ENCODE results near the gene IFT172. TPM values are rescaled to one million over a fixed set of nuclear protein-coding genes. Genes with fewer than 3 reads are reported as not detected.
A peak's percentile ranks its signal among the peaks of the same experiment; 100 is the strongest.
"Not testable (repeated sequence)": the region's sequence is repeated elsewhere in the genome, so short reads cannot be mapped to it uniquely, and the experiment has no call there.

IFT172 gene
- total and polyA plus RNA-seq, 2 donors (not counting 3 experiments of a cell fraction or from before 2014, with no cell fraction given): 29.4 to 34.1 TPM

DNA sequence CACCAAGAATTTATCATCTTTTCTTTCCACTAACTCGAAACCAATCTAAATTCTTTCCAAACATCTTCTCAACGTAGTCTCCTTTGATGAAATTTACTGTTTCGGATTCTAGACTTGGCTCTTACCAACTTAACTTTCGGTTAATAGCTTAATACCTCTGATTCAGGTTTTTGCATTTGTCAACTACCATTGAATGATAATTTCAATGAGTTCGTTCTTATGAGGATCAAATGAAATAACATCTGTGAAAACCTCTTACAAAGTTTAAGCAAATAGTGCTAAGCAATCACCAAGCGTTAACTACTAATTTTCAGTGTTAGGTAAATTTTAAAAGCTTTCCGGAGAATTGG lies 61.7 kb downstream of the IFT172 start:
- dilution Hi-C loops (cut with MboI; ENCODE audit: extremely low pct_ligation_motif_present, low sequenced_read_pairs) (no loop called here), intact Hi-C loops (cut with micrococcal nuclease) (loop anchor here (1.0 to 5.0 kb wide), 6 partner anchors 19 to 200 kb away; partner anchors contain the start of genes GTF3C2, IFT172, PPM1G and ZNF512)
- ChIA-PET CTCF (interaction anchor here (2.2 to 4.9 kb wide), 3 partner anchors 14 to 255 kb away, joined by 8 to 75 read pairs (median 12); partner anchors contain the start of gene PPM1G), POLR2A (interaction anchor here (2.6 kb wide), 1 partner anchor 19 kb away, joined by 18 read pairs; the partner anchor contains the start of gene PPM1G)
- FAIRE-seq (peak; percentile 57), DNase-seq (ENCODE audit: low read depth, low spot score) (no peak)
- H3K27ac ChIP-seq (ENCODE audit: insufficient read depth, low read depth, low read length): peak overlapping the region; percentile 86
- no peak for TF ChIP-seq EZH2 (IDR thresholded peaks at IDR 0.05; ENCODE audit: borderline replicate concordance, low read depth, low read length, severe bottlenecking)
- TF ChIP-seq, protein P1, sequence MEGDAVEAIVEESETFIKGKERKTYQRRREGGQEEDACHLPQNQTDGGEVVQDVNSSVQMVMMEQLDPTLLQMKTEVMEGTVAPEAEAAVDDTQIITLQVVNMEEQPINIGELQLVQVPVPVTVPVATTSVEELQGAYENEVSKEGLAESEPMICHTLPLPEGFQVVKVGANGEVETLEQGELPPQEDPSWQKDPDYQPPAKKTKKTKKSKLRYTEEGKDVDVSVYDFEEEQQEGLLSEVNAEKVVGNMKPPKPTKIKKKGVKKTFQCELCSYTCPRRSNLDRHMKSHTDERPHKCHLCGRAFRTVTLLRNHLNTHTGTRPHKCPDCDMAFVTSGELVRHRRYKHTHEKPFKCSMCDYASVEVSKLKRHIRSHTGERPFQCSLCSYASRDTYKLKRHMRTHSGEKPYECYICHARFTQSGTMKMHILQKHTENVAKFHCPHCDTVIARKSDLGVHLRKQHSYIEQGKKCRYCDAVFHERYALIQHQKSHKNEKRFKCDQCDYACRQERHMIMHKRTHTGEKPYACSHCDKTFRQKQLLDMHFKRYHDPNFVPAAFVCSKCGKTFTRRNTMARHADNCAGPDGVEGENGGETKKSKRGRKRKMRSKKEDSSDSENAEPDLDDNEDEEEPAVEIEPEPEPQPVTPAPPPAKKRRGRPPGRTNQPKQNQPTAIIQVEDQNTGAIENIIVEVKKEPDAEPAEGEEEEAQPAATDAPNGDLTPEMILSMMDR (IDR thresholded peaks at IDR 0.05; ENCODE audit: extremely low read depth in 1 of 2, insufficient read depth in 1 of 2, low read depth in 1 of 2, low read length in 2 of 2): no peak
- TF ChIP-seq GATA2 (IDR thresholded peaks at IDR 0.05; ENCODE audit: insufficient read depth, insufficient read length, low read depth, low read length): no peak
- TF ChIP-seq MYC (IDR thresholded peaks at IDR 0.05; ENCODE audit: low read depth, low read length): no peak
- no peak for TF ChIP-seq POLR2AphosphoS5 (IDR thresholded peaks at IDR 0.05; ENCODE audit: insufficient read depth, low read depth, low read length)
- no peak for TF ChIP-seq JUN (IDR thresholded peaks at IDR 0.05; ENCODE audit: borderline replicate concordance, insufficient read depth, insufficient read length, low read depth)
- TF ChIP-seq POLR2A (IDR thresholded peaks at IDR 0.05; ENCODE audit: low read depth, low read length): no peak
- no peak for TF ChIP-seq FOS (IDR thresholded peaks at IDR 0.05; ENCODE audit: borderline replicate concordance, insufficient read depth, low read length)
- TF ChIP-seq, protein P2, sequence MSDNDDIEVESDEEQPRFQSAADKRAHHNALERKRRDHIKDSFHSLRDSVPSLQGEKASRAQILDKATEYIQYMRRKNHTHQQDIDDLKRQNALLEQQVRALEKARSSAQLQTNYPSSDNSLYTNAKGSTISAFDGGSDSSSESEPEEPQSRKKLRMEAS (IDR thresholded peaks at IDR 0.05; ENCODE audit: insufficient read depth, insufficient read length): no peak
- H3K36me3 ChIP-seq (ENCODE audit: control insufficient read depth in 2 of 2, extremely low read depth in 1 of 2, insufficient read depth in 2 of 2, low read length in 2 of 2): no peaks in the 10 kb centered on the region
- peak overlapping the region; percentile 97 for H3K9ac ChIP-seq (replicated peaks; ENCODE audit: extremely low read depth, insufficient read depth, low read length)
- H4K20me1 ChIP-seq (replicated peaks; ENCODE audit: control insufficient read depth, extremely low read depth, insufficient read depth, low read length): no peaks in the 10 kb centered on the region
- peaks cover 26% of the 10 kb centered on the region for H3K4me1 ChIP-seq (ENCODE audit: control insufficient read depth, extremely low read depth, insufficient read depth, low read length)
- H3K79me2 ChIP-seq (ENCODE audit: control insufficient read depth, insufficient read depth, low read length): peaks cover 34% of the 10 kb centered on the region
- peak overlapping the region; percentile 98 for H3K4me2 ChIP-seq (ENCODE audit: insufficient read depth, low read length)
- H3K9me3 ChIP-seq (replicated peaks; ENCODE audit: control insufficient read depth, insufficient read depth, low read length): no peaks in the 10 kb centered on the region
- TSS peak; percentile 71 for BruUV-seq (replicated peaks)
- H3K9me1 ChIP-seq (replicated peaks; ENCODE audit: control insufficient read depth, extremely low read depth, insufficient read depth, low read length): no peaks in the 10 kb centered on the region
- H2AFZ ChIP-seq (ENCODE audit: low read depth, low read length): peak overlapping the region; percentile 99
- H3K4me3 ChIP-seq (replicated peaks in 1 of 3; ENCODE audit: insufficient read depth in 1 of 3, low read depth in 1 of 3, low read length in 3 of 3): peak overlapping the region; percentile 68 to 93 (median 86)
- no peaks in the 10 kb centered on the region for H3K27me3 ChIP-seq (ENCODE audit: control insufficient read depth in 2 of 2, insufficient read depth in 2 of 2, low read length in 2 of 2)

DNA sequence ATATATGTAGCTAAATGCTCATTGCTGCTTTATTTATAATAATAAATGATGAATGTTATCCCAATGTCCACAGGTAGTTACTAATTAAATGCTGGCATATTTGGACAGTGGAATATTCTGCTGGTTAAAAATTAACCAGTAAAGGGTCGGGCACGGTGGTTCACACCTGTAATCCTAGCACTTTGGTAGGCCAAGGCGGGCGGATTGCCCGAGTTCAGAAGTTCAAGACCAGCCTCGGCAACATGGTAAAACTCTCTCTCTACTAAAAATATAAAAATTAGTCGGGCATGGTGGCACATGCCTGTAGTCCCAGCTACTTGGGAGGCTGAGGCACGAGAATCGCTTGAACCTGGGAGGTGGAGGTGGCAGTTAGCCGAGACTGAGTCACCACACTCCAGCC lies 64.5 kb downstream of the IFT172 start:
- H3K9me3 ChIP-seq (replicated peaks; ENCODE audit: control insufficient read depth, insufficient read depth, low read length); H2AFZ ChIP-seq (ENCODE audit: low read depth, low read length); H3K4me2 ChIP-seq (ENCODE audit: insufficient read depth, low read length); H3K27ac ChIP-seq (ENCODE audit: insufficient read depth, low read depth, low read length); POLR2A ChIA-PET; H3K9me1 ChIP-seq (replicated peaks; ENCODE audit: control insufficient read depth, extremely low read depth, insufficient read depth, low read length); FAIRE-seq; H4K20me1 ChIP-seq (replicated peaks; ENCODE audit: control insufficient read depth, extremely low read depth, insufficient read depth, low read length); BruUV-seq (replicated peaks); dilution Hi-C loops (cut with MboI; ENCODE audit: extremely low pct_ligation_motif_present, low sequenced_read_pairs); DNase-seq (ENCODE audit: low read depth, low spot score); H3K9ac ChIP-seq (replicated peaks; ENCODE audit: extremely low read depth, insufficient read depth, low read length); H3K27me3 ChIP-seq (ENCODE audit: control insufficient read depth in 2 of 2, insufficient read depth in 2 of 2, low read length in 2 of 2); H3K4me3 ChIP-seq (replicated peaks in 1 of 3; ENCODE audit: insufficient read depth in 1 of 3, low read depth in 1 of 3, low read length in 3 of 3); H3K36me3 ChIP-seq (ENCODE audit: control insufficient read depth in 2 of 2, extremely low read depth in 1 of 2, insufficient read depth in 2 of 2, low read length in 2 of 2): not testable (repeated sequence)
- CTCF ChIA-PET: interaction anchor here (1.0 kb wide), 1 partner anchor 15 kb away, joined by 3 read pairs; no protein-coding TSS in a partner anchor
- peaks cover 12% of the 10 kb centered on the region for H3K4me1 ChIP-seq (ENCODE audit: control insufficient read depth, extremely low read depth, insufficient read depth, low read length)
- intact Hi-C loops (cut with micrococcal nuclease): loop anchor here (5.0 kb wide), 1 partner anchor 157 kb away; the partner anchor contains the start of gene ZNF512
- peaks cover 10% of the 10 kb centered on the region for H3K79me2 ChIP-seq (ENCODE audit: control insufficient read depth, insufficient read depth, low read length)
